Kidney (tissue), 22 donors: ENCODE data around the gene ARVCF. TPM values are rescaled to one million over a fixed set of nuclear protein-coding genes. Genes with fewer than 3 reads are reported as not detected.

Source experiments
- DNase-seq, 5 donors: peaks; one replicate each; pipeline ENCODE4 v3.0.0-alpha.2; 2013 to 2020
- FAIRE-seq: peaks from 2 replicates; lab custom pipeline; 2012; peaks lifted over from hg19 to GRCh38; lab: Jason Lieb, UNC
- H3K27ac ChIP-seq, 2 donors: one replicate each; pipeline ENCODE4 v1.7.0; 2013; ENCODE audit warnings: low read depth in 2 of 2, low read length in 2 of 2, inconsistent platforms in 1 of 2
- H3K27me3 ChIP-seq: one replicate; pipeline ENCODE4 v1.7.1; 2013; ENCODE audit warnings: low read length, inconsistent platforms; ENCODE audit not compliant: control insufficient read depth, insufficient read depth
- H3K36me3 ChIP-seq, 3 donors: one replicate each; pipeline versions ENCODE4 v1.7.0 to v1.7.1; 2013; ENCODE audit warnings: low read length in 3 of 3, control low read depth in 1 of 3, inconsistent platforms in 1 of 3; ENCODE audit not compliant: insufficient read depth in 3 of 3, control insufficient read depth in 2 of 3
- H3K4me1 ChIP-seq, 3 donors: one replicate each; pipeline versions ENCODE4 v1.7.0 to v1.7.1; 2013; ENCODE audit warnings: low read length in 3 of 3, inconsistent platforms in 1 of 3, low read depth in 1 of 3; ENCODE audit not compliant: control insufficient read depth in 2 of 3, insufficient read depth in 2 of 3
- H3K4me3 ChIP-seq, 3 donors: one replicate each; pipeline versions ENCODE4 v1.7.0 to v1.8.1; 2013; ENCODE audit warnings: low read length in 3 of 3, control low read depth in 1 of 3, inconsistent platforms in 1 of 3
- H3K9ac ChIP-seq, 3 donors: one replicate each; pipeline versions ENCODE4 v1.7.0 to v1.7.1; 2013; ENCODE audit warnings: low read length in 3 of 3, control low read depth in 1 of 3, inconsistent platforms in 1 of 3
- H3K9me3 ChIP-seq, 3 donors: one replicate each; pipeline versions ENCODE4 v1.7.0 to v1.7.1; 2013; ENCODE audit warnings: low read length in 3 of 3, control low read depth in 1 of 3, inconsistent platforms in 1 of 3; ENCODE audit not compliant: control insufficient read depth in 2 of 3, insufficient read depth in 1 of 3
- CTCF ChIP-seq: IDR thresholded peaks from 3 replicates; pipeline ENCODE4 v1.5.1; 2012; ENCODE audit warnings: mild to moderate bottlenecking, moderate library complexity, borderline replicate concordance; ENCODE audit not compliant: insufficient read depth; ENCODE audit errors: extremely low read depth
- intact Hi-C: fragments of 100-400 bp; cut with DNase I; formaldehyde crosslinking; loops from one replicate; pipeline ENCODE4 v1.11.1; 2022
- long read RNA-seq, 10 donors: library from polyadenylated mRNA in 1 of 10; unstranded in 1 of 10; transcript quantifications; one replicate each; pipeline ENCODE4 v2.0.0 and lab custom pipeline, GENCODE V29; 2021 to 2026
- polyA plus RNA-seq: library from polyadenylated mRNA; stranded (reverse); fragments of 350-450 nt; fragmentation: Illumina TruSeq; extraction: RNeasy Lipid Tissue Mini Kit (QIAGEN cat#74804); gene quantifications from one replicate; pipeline ENCODE4 v1.2.3, GENCODE V29; 2014; ENCODE audit warnings: low read depth, low replicate concordance; ENCODE audit not compliant: insufficient read depth
- total RNA-seq: library from RNA; stranded (reverse); fragmentation: NEBNext Ultra II Directional; extraction: Animal tissue kit (Norgen Biotek cat#: 25700); gene quantifications from one replicate; pipeline ENCODE4 v1.2.1, GENCODE V29; 2021
- donor health status: control.
- donor health status: control.
- donor health status: control.
- donor health status: control.
- donor health status: control.
- donor health status: DM: yes; HTN: yes; CAD: no.
- donor health status: Normal renal cell carcinoma (clear cell type).

Gene ARVCF
- total RNA-seq: 21.9 TPM
- polyA plus RNA-seq: 16.0 TPM
- long read RNA-seq, donor 1, partial matches to known transcripts: 0 of 1 reads
- long read RNA-seq, donor 1, other reads (novel, unspliced or antisense): 0 of 1 reads
- long read RNA-seq, donor 2: 0 reads
- long read RNA-seq, donor 3: 0 reads
- long read RNA-seq, donor 4, partial matches to known transcripts: 14 of 14 reads
- long read RNA-seq, donor 4, other reads (novel, unspliced or antisense): 0 of 14 reads
- long read RNA-seq, donor 5: 0 reads
- long read RNA-seq, donor 6: 0 reads
- long read RNA-seq, donor 7, partial matches to known transcripts: 3 of 29 reads
- long read RNA-seq, donor 7, other reads (novel, unspliced or antisense): 26 of 29 reads
- long read RNA-seq, donor 8: 0 reads
- long read RNA-seq, donor 9, partial matches to known transcripts: 0 of 1 reads
- long read RNA-seq, donor 9, other reads (novel, unspliced or antisense): 0 of 1 reads
- long read RNA-seq, donor 10: 0 reads

- Histone ChIP-seq H3K4me3 (peak within 1 kb of the TSS; percentile 24 to 78 (median 60)), H3K4me1 (peaks cover 0 to 31% (median 10%) of the 10 kb centered on the region in 3 donors), H3K9ac (peak within 1 kb of the TSS in 2 of 3 donors; percentile 49 to 58), H3K36me3 (no peaks in the 10 kb centered on the region), H3K27me3 (peaks cover 17% of the 10 kb centered on the region), H3K9me3 (no peaks in the 10 kb centered on the region), H3K27ac (no peak within 1 kb of the TSS)
- FAIRE-seq (no peak), DNase-seq (peak; percentile 89 to 97 (median 92))
- intact Hi-C loops: no loop called here
- TF ChIP-seq CTCF: peak; percentile 12
Observed at GRCh38 chr22:20016734-20017621, at the start of gene ARVCF. TSS of gene ARVCF (minus strand) at chr22:20016823. CDS start at chr22:19990794, 26,029 bp downstream.

GRCh38 chr22:20065896-20066616 lies 49.4 kb upstream of the ARVCF start:
- no peak for TF ChIP-seq CTCF
- Histone ChIP-seq H3K9ac (no peak overlapping the region), H3K36me3 (peaks cover 0 to 10% (median 0%) of the 10 kb centered on the region in 3 donors), H3K4me1 (no peaks in the 10 kb centered on the region), H3K27ac (no peak overlapping the region), H3K27me3 (no peaks in the 10 kb centered on the region), H3K9me3 (no peaks in the 10 kb centered on the region), H3K4me3 (no peak overlapping the region)
- intact Hi-C loops: no loop called here
- no peak for DNase-seq
- no peak for FAIRE-seq

GRCh38 chr22:20064545-20065262 lies 48.1 kb upstream of the ARVCF start:
- Histone ChIP-seq H3K4me1 (no peaks in the 10 kb centered on the region), H3K27ac (no peak overlapping the region), H3K9me3 (no peaks in the 10 kb centered on the region), H3K4me3 (no peak overlapping the region), H3K9ac (no peak overlapping the region), H3K36me3 (peaks cover 0 to 10% (median 0%) of the 10 kb centered on the region in 3 donors), H3K27me3 (no peaks in the 10 kb centered on the region)
- no peak for FAIRE-seq
- intact Hi-C loops: no loop called here
- TF ChIP-seq CTCF: no peak
- DNase-seq: no peak
